ENCODE data around the gene CORO7. TPM values are rescaled to one million over a fixed set of nuclear protein-coding genes. Genes with fewer than 3 reads are reported as not detected.

CORO7 gene
- total RNA-seq, 1 experiment from 2014 or later = 42.1 TPM

GRCh38 chr16:4388271-4389021 is 27.9 kb downstream of the CORO7 start:
- Histone ChIP-seq H4K20me1 (ENCODE audit: insufficient read depth) (no peaks in the 10 kb centered on the region), H3K4me3 (no peak overlapping the region), H3K27me3 (ENCODE audit: insufficient read depth, low read depth) (no peaks in the 10 kb centered on the region), H3K4me1 (replicated peaks; ENCODE audit: insufficient read depth) (peaks cover 19% of the 10 kb centered on the region), H3K4me2 (0 out of 2 replicates have a peak overlapping the region, but pooled peaks have one; percentile 10), H3K36me3 (ENCODE audit: low read depth) (no peaks in the 10 kb centered on the region), H3K9me3 (ENCODE audit: insufficient read depth, low read depth) (no peaks in the 10 kb centered on the region), H3K79me2 (ENCODE audit: low read depth) (no peaks in the 10 kb centered on the region), H3K9me2 (ENCODE audit: insufficient read depth) (no peaks in the 10 kb centered on the region), H2AFZ (no peak overlapping the region), H3F3A (ENCODE audit: insufficient read depth, low read depth) (peaks cover 2% of the 10 kb centered on the region), H3K27ac (no peak overlapping the region)
- ChIA-PET POLR2A (ENCODE audit: unreplicated experiment) (interaction anchor here (0.5 to 1.4 kb wide), 4 partner anchors 13 to 1378 kb away, joined by 5 to 9 read pairs (median 6); no protein-coding TSS in a partner anchor), CTCF (no interaction called here)
- intact Hi-C loops (cut with micrococcal nuclease; ENCODE audit: unreplicated experiment) = loop anchor here (1.0 kb wide), 1 partner anchor 13 kb away; no protein-coding TSS in a partner anchor
- TSS peak; percentile 89 for BruUV-seq (replicated peaks)
- TF ChIP-seq CTCF (conservative IDR thresholded peaks at IDR 0.05) (no peak), EZH2 (IDR thresholded peaks at IDR 0.05; ENCODE audit: low read depth) (no peak)
- peak; percentile 50 to 92 for DNase-seq

GRCh38 chr16:4387781-4388180 is 28.6 kb downstream of the CORO7 start:
- intact Hi-C loops (cut with micrococcal nuclease; ENCODE audit: unreplicated experiment) = loop anchor here (1.0 kb wide), 1 partner anchor 12 kb away; no protein-coding TSS in a partner anchor
- CTCF ChIA-PET = no interaction called here
- Histone ChIP-seq H3F3A (ENCODE audit: insufficient read depth, low read depth) (no peaks in the 10 kb centered on the region; the same call in 1 of the 2 replicates), H3K4me3 (no peak overlapping the region), H3K4me1 (replicated peaks; ENCODE audit: insufficient read depth) (peaks cover 12% of the 10 kb centered on the region), H3K27ac (no peak overlapping the region), H3K9me3 (ENCODE audit: insufficient read depth, low read depth) (no peaks in the 10 kb centered on the region), H3K4me2 (no peak overlapping the region), H3K36me3 (ENCODE audit: low read depth) (no peaks in the 10 kb centered on the region), H4K20me1 (ENCODE audit: insufficient read depth) (no peaks in the 10 kb centered on the region), H3K27me3 (ENCODE audit: insufficient read depth, low read depth) (no peaks in the 10 kb centered on the region), H3K9me2 (ENCODE audit: insufficient read depth) (no peaks in the 10 kb centered on the region), H3K79me2 (ENCODE audit: low read depth) (no peaks in the 10 kb centered on the region), H2AFZ (no peak overlapping the region)
- POLR2A ChIA-PET (ENCODE audit: unreplicated experiment) = interaction anchor here (0.5 to 1.4 kb wide), 5 partner anchors 12 to 1378 kb away, joined by 5 to 9 read pairs (median 6); no protein-coding TSS in a partner anchor
- no peak for DNase-seq
- no TSS peak for BruUV-seq (replicated peaks)
- TF ChIP-seq EZH2 (IDR thresholded peaks at IDR 0.05; ENCODE audit: low read depth) (no peak), CTCF (conservative IDR thresholded peaks at IDR 0.05) (no peak)

GRCh38 chr16:4386951-4387565 is 29.3 kb downstream of the CORO7 start:
- Histone ChIP-seq H3K4me3 (no peak overlapping the region), H3F3A (ENCODE audit: insufficient read depth, low read depth) (no peaks in the 10 kb centered on the region), H3K27me3 (ENCODE audit: insufficient read depth, low read depth) (no peaks in the 10 kb centered on the region), H3K9me3 (ENCODE audit: insufficient read depth, low read depth) (no peaks in the 10 kb centered on the region), H3K4me1 (replicated peaks; ENCODE audit: insufficient read depth) (peaks cover 8% of the 10 kb centered on the region; the same call in 1 of the 2 replicates), H4K20me1 (ENCODE audit: insufficient read depth) (no peaks in the 10 kb centered on the region), H3K4me2 (no peak overlapping the region), H3K27ac (no peak overlapping the region), H3K79me2 (ENCODE audit: low read depth) (no peaks in the 10 kb centered on the region), H3K36me3 (ENCODE audit: low read depth) (no peaks in the 10 kb centered on the region), H3K9me2 (ENCODE audit: insufficient read depth) (no peaks in the 10 kb centered on the region), H2AFZ (no peak overlapping the region)
- CTCF ChIA-PET = no interaction called here
- POLR2A ChIA-PET (ENCODE audit: unreplicated experiment) = interaction anchor here (0.6 to 1.4 kb wide), 2 partner anchors 12 to 53 kb away, joined by 6 to 9 read pairs; no protein-coding TSS in a partner anchor
- no TSS peak for BruUV-seq (replicated peaks)
- no peak for DNase-seq
- no peak for TF ChIP-seq EZH2 (IDR thresholded peaks at IDR 0.05; ENCODE audit: low read depth)
- TF ChIP-seq CTCF (conservative IDR thresholded peaks at IDR 0.05) = no peak
- intact Hi-C loops (cut with micrococcal nuclease; ENCODE audit: unreplicated experiment) = no loop called here

Data from PC-9 (cell line).